Loucy (cell line): ENCODE data around the gene GET4.

ENCODE experiments used
- CTCF ChIP-seq: fragments of 200-600 bp; sonication (generic); conservative IDR thresholded peaks from 2 replicates; pipeline ENCODE4 v1.5.1; 2014; ENCODE audit warnings: mild to moderate bottlenecking, antibody characterized with exemption, low read length
- EZH2phosphoT487 ChIP-seq: fragments of 200-600 bp; IDR thresholded peaks from 2 replicates; pipeline ENCODE4 v1.6.1; 2018; ENCODE audit warnings: antibody characterized with exemption, mild to moderate bottlenecking, moderate library complexity, borderline replicate concordance

- TF ChIP-seq CTCF (no peak), EZH2phosphoT487 (no peak)
These were observed 15.1 kb upstream of the GET4 start for GRCh38 chr7:861222-861621.
